ENCODE results near the gene GDPD4. TPM values are rescaled to one million over a fixed set of nuclear protein-coding genes. Genes with fewer than 3 reads are reported as not detected.

Gene GDPD4
- total RNA-seq, 5 donors from 2014 or later (not counting 1 experiment from before 2014, with no cell fraction given) = not detected

Other genes starting within 250 kb of the GDPD4 start
- 1 to 10 TPM; 3.1 to 6.4 (median 4.0) TPM for gene CAPN5, start 234.7 kb downstream of the GDPD4 start, total RNA-seq
- gene OMP, start 198.8 kb downstream of the GDPD4 start, total RNA-seq = under 1 TPM in 1 of 5 donors, not detected in 4; 0.79 TPM
- gene MYO7A, start 173.4 kb downstream of the GDPD4 start, total RNA-seq = 1 to 10 TPM in 1 of 5 donors, under 1 TPM in 4; 0.15 to 1.7 (median 0.44) TPM
- gene PAK1, start 172.4 kb upstream of the GDPD4 start, total RNA-seq = 10 to 100 TPM; 15.9 to 28.0 (median 18.7) TPM

All from T-cell (primary cell).